ENCODE measurements around the gene SLCO2B1. TPM values are rescaled to one million over a fixed set of nuclear protein-coding genes. Genes with fewer than 3 reads are reported as not detected.

The SLCO2B1 gene
- total RNA-seq, 1 experiment from 2014 or later = not detected

DNA sequence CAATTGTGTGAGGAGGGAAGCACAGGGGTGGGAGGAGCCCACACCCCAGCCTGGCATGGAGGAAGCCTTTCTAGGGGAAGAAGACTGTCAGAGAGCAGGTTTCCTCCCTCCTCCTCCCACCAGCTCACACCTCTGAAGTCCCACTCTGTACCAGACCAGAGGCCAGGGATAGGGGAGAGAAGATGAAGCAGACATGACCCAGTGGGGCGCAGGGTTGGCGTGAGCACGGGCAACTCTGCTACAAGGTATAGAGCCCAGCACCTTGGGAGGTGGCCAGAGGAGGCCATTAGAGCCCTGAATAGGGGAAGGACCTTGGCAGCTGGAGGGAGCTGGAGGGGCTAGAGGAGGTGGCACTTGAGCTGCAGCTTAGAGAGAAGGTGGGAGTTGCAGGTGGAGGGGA, 15.9 kb downstream of the SLCO2B1 start:
- H3K14ac ChIP-seq (ENCODE audit: insufficient read depth, low read length) = no peak overlapping the region
- no peak overlapping the region for H3K56ac ChIP-seq (ENCODE audit: insufficient read length, low read depth, low read length)
- H2AK5ac ChIP-seq (ENCODE audit: insufficient read length, low read length) = no peak overlapping the region
- no CpG with 5 or more reads among the region's 3 CpGs for WGBS (ENCODE audit: extremely low coverage, insufficient read length, low lambda C conversion rate)
- H4K91ac ChIP-seq (ENCODE audit: insufficient read length, low read depth, low read length) = no peak overlapping the region
- peaks cover 4% of the 10 kb centered on the region for H3K27me3 Mint-ChIP-seq (ENCODE audit: low read depth)
- TF ChIP-seq, protein P1, sequence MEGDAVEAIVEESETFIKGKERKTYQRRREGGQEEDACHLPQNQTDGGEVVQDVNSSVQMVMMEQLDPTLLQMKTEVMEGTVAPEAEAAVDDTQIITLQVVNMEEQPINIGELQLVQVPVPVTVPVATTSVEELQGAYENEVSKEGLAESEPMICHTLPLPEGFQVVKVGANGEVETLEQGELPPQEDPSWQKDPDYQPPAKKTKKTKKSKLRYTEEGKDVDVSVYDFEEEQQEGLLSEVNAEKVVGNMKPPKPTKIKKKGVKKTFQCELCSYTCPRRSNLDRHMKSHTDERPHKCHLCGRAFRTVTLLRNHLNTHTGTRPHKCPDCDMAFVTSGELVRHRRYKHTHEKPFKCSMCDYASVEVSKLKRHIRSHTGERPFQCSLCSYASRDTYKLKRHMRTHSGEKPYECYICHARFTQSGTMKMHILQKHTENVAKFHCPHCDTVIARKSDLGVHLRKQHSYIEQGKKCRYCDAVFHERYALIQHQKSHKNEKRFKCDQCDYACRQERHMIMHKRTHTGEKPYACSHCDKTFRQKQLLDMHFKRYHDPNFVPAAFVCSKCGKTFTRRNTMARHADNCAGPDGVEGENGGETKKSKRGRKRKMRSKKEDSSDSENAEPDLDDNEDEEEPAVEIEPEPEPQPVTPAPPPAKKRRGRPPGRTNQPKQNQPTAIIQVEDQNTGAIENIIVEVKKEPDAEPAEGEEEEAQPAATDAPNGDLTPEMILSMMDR (conservative IDR thresholded peaks at IDR 0.05) = no peak
- H2BK5ac ChIP-seq (ENCODE audit: insufficient read length, low read length) = no peak overlapping the region
- H4K5ac ChIP-seq (ENCODE audit: insufficient read length, low read depth, low read length) = no peak overlapping the region
- H3K23me2 ChIP-seq (ENCODE audit: insufficient read length, low read depth, low read length, poor library complexity, severe bottlenecking) = no peaks in the 10 kb centered on the region
- no peak overlapping the region for H3K4ac ChIP-seq (ENCODE audit: low read depth, low read length)
- H3K9ac ChIP-seq (ENCODE audit: extremely low read depth, insufficient read length, low read length) = no peak overlapping the region
- no peaks in the 10 kb centered on the region for H3K4me1 ChIP-seq (ENCODE audit: insufficient read depth, low read length)
- no peak overlapping the region for H3T11ph ChIP-seq (ENCODE audit: low read length)
- no peak overlapping the region for H2BK12ac ChIP-seq (ENCODE audit: insufficient read length, low read depth, low read length)
- H2BK120ac ChIP-seq (ENCODE audit: low read depth, low read length, poor library complexity, severe bottlenecking) = no peak overlapping the region
- no peak overlapping the region for H3K18ac ChIP-seq (ENCODE audit: insufficient read length, low read depth, low read length)
- no peak overlapping the region for H2AFZ ChIP-seq (ENCODE audit: low read length)
- H3K79me1 ChIP-seq (ENCODE audit: insufficient read depth, low read depth, low read length, poor library complexity, severe bottlenecking) = no peaks in the 10 kb centered on the region
- no peak overlapping the region for H3K4me3 Mint-ChIP-seq
- H3K4me1 Mint-ChIP-seq = peaks cover 5 to 7% of the 10 kb centered on the region in 2 experiments; a peak in 2 of 4 replicates
- H2BK20ac ChIP-seq (ENCODE audit: low read depth, low read length, poor library complexity, severe bottlenecking) = no peak overlapping the region
- no peaks in the 10 kb centered on the region for H3K79me2 ChIP-seq (ENCODE audit: insufficient read depth, low read length)
- H3K27ac ChIP-seq (ENCODE audit: insufficient read length, low read depth, low read length) = no peak overlapping the region
- no peaks in the 10 kb centered on the region for H3K27me3 ChIP-seq (ENCODE audit: insufficient read depth, low read length)
- no peaks in the 10 kb centered on the region for H3K36me3 Mint-ChIP-seq (ENCODE audit: insufficient read depth in 1 of 3, low read depth in 3 of 3)
- H3K4me2 ChIP-seq (ENCODE audit: insufficient read depth, insufficient read length, low read length) = no peak overlapping the region
- no peaks in the 10 kb centered on the region for H3K9me3 Mint-ChIP-seq
- no peak overlapping the region for H2BK15ac ChIP-seq (ENCODE audit: low read depth, low read length)
- no peak overlapping the region; a peak in 1 of 7 replicates for H3K27ac Mint-ChIP-seq
- no peak overlapping the region for H3K23ac ChIP-seq (ENCODE audit: insufficient read length, low read depth, low read length)
- H4K8ac ChIP-seq (replicated peaks; ENCODE audit: insufficient read length, low read depth, low read length) = no peak overlapping the region
- no peak for DNase-seq
- H4K20me1 ChIP-seq (ENCODE audit: control insufficient read depth, insufficient read depth, insufficient read length) = no peaks in the 10 kb centered on the region
- H3K9me3 ChIP-seq (ENCODE audit: control insufficient read depth, low read depth, low read length) = no peaks in the 10 kb centered on the region

Measured in H9 (cell line).